BJ (cell line): ENCODE measurements around the gene TAPBP. TPM values are rescaled to one million over a fixed set of nuclear protein-coding genes. Genes with fewer than 3 reads are reported as not detected.

ENCODE experiments used
- CTCF ChIA-PET: fragments of 350-600 bp; formaldehyde crosslinking; extraction: SDS; loops from one replicate; lab custom pipeline; 2021; ENCODE audit warnings: antibody characterized with exemption, inconsistent platforms; lab: Yijun Ruan, JAX
- POLR2A ChIA-PET: fragments of 300-600 bp; sonication (Branson Sonifier 250); formaldehyde crosslinking; extraction: SDS; loops from one replicate; lab custom pipeline; 2021; ENCODE audit warnings: antibody characterized with exemption; lab: Charles Lee
- DNase-seq: peaks from one replicate; pipeline ENCODE4 v3.0.0-alpha.2; 2011; ENCODE audit warnings: low read depth
- H3K27me3 ChIP-seq: 2 replicates; pipeline ENCODE4 v1.6.0; 2011; ENCODE audit warnings: low read length; ENCODE audit not compliant: control insufficient read depth, insufficient read depth
- H3K36me3 ChIP-seq: 2 replicates; pipeline ENCODE4 v1.5.1; 2011; ENCODE audit warnings: low read length; ENCODE audit not compliant: control insufficient read depth, insufficient read depth
- H3K4me3 ChIP-seq: 2 replicates; pipeline ENCODE4 v1.5.1; 2011; ENCODE audit warnings: low read depth, mild to moderate bottlenecking, control low read depth, low read length
- CTCF ChIP-seq: IDR thresholded peaks from 2 replicates; pipeline ENCODE4 v1.5.1; 2011; ENCODE audit warnings: low read depth, mild to moderate bottlenecking, control low read depth, inconsistent platforms, low read length, moderate library complexity; ENCODE audit not compliant: insufficient read depth
- polyA plus RNA-seq: library from polyadenylated mRNA; depleted of rRNA; stranded (reverse); fragments of >200 nt; gene quantifications from 2 replicates; pipeline ENCODE4 v1.2.3, GENCODE V29; 2011

Gene TAPBP
- polyA plus RNA-seq, 1 experiment, result 37.9 TPM

- no peak for TF ChIP-seq CTCF
- CTCF ChIA-PET, result interaction anchor here (0.9 to 3.7 kb wide), 5 partner anchors 11 to 113 kb away, joined by 3 to 16 read pairs (median 3); partner anchors contain the start of genes RGL2, RPS18, RXRB and VPS52
- Histone ChIP-seq H3K36me3 (peaks cover 2% of the 10 kb centered on the region), H3K4me3 (peak overlapping the region; percentile 73), H3K27me3 (no peaks in the 10 kb centered on the region)
- POLR2A ChIA-PET, result interaction anchor here (0.5 kb wide), 1 partner anchor 10 kb away, joined by 8 read pairs; no protein-coding TSS in a partner anchor
- no peak for DNase-seq
Observed at GRCh38 chr6:33312361-33313104, 1.3 kb downstream of the TAPBP start.

- TF ChIP-seq CTCF, result no peak
- H3K36me3 ChIP-seq, result peaks cover 15% of the 10 kb centered on the region
- POLR2A ChIA-PET, result no interaction called here
- H3K4me3 ChIP-seq, result no peak overlapping the region
- no peaks in the 10 kb centered on the region for H3K27me3 ChIP-seq
- DNase-seq, result no peak
- CTCF ChIA-PET, result no interaction called here
Observed at GRCh38 chr6:33306356-33306755, 7.5 kb downstream of the TAPBP start.

DNA sequence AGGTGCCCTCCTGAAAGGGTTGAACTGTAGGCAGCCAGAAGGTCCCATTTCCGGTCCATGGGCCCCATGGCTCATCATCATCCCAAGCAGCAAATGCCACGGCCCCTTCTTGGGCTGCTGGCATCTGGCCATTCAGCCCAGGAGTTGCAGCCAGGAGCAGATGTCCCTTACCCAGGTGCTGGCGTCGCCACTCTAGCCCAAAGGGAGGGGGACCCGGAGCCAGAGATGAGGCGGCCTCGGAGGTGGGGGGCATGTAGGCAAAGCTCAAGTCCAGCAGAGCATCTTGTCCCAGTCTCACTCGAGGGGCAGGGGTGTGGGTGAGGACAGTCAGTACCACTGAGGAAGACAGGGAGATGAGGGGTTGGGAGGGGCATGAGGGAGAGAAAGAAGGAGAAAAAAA, 8.8 kb downstream of the TAPBP start:
- Histone ChIP-seq H3K36me3 (peaks cover 15% of the 10 kb centered on the region), H3K27me3 (no peaks in the 10 kb centered on the region), H3K4me3 (no peak overlapping the region)
- POLR2A ChIA-PET, result no interaction called here
- no peak for DNase-seq
- TF ChIP-seq CTCF, result no peak
- CTCF ChIA-PET, result no interaction called here

DNA sequence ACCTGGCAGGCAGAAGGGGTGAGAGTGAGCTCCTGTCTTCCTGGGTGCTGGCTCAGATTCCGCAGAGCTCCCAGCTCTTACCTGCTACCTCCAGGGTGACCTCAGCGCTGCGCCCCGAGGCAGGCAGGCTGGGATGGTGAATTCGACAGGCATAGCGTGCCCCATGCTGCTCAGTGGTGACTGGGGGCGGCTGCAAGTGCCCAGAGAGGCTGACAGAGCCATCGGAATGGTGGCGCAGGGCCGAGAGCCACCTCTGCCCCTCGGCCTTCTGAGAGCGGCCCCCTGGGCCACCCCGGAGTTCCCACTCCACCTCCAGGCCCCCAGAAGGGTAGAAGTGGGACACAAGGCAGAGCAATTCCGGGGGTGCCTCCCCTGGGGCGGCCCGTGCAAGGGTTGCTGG, 9.7 kb downstream of the TAPBP start:
- TF ChIP-seq CTCF, result no peak
- ChIA-PET POLR2A (no interaction called here), CTCF (no interaction called here)
- Histone ChIP-seq H3K36me3 (peaks cover 15% of the 10 kb centered on the region), H3K27me3 (no peaks in the 10 kb centered on the region), H3K4me3 (no peak overlapping the region)
- DNase-seq, result no peak

DNA sequence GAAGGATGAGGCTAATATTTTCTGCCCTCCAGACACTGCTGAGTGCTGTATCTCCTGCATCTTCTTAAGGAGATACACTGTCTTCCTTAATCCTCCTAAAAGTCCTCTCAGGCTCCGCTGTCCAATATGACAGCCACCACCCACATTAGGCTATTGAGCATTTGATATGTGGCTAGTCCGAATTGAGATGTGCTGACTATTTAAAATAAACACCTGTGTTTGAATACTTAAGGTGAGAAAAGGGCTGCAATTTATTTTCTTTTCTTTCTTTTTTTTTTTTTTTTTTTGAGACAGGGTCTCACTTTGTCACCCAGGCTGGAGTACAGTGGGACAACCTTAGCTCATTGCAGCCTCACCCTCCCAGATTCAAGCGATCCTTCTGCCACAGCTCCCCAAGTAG, 12.0 kb downstream of the TAPBP start:
- Histone ChIP-seq H3K36me3 (peaks cover 16% of the 10 kb centered on the region), H3K4me3 (no peak overlapping the region), H3K27me3 (no peaks in the 10 kb centered on the region)
- TF ChIP-seq CTCF, result no peak
- POLR2A ChIA-PET, result interaction anchor here (0.7 kb wide), 1 partner anchor 10 kb away, joined by 8 read pairs; no protein-coding TSS in a partner anchor
- DNase-seq, result no peak
- CTCF ChIA-PET, result interaction anchor here (1.3 to 2.3 kb wide), 3 partner anchors 10 to 124 kb away, joined by 3 to 11 read pairs (median 4); no protein-coding TSS in a partner anchor
